Measurements from ENCODE around the gene SIK2.

SIK2 gene

DNA sequence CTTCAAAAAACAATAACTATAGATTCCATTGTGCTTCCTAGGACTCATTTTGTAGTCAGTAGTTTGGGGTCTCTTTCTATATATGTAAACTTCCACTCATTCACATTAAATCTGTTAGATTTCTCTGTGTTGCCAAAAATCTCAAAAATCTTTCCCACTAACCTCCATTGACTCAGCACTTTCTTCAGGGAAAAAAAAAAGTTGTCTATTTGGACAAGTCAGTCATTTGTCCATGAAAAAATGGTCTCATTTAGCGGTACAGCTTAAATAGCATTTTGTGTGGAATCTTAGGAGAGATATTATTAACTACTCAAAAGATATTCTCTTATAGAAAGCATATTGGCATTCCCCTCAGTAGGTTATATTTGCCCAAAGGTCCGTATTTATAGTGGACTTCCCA, 82.0 kb downstream of the SIK2 start:
- Histone ChIP-seq H3K27ac (replicated peaks) (no peak overlapping the region), H3K4me3 (replicated peaks; ENCODE audit: insufficient read depth, low read length) (no peak overlapping the region), H3K27me3 (ENCODE audit: insufficient read depth, poor library complexity, severe bottlenecking) (no peaks in the 10 kb centered on the region)
- TF ChIP-seq GABPA (IDR thresholded peaks at IDR 0.05; ENCODE audit: low read depth) (no peak), POLR2AphosphoS5 (IDR thresholded peaks at IDR 0.05; ENCODE audit: low read depth) (no peak), SPI1 (IDR thresholded peaks at IDR 0.05; ENCODE audit: borderline replicate concordance, low read depth) (no peak)
- TF ChIP-seq, protein P1, sequence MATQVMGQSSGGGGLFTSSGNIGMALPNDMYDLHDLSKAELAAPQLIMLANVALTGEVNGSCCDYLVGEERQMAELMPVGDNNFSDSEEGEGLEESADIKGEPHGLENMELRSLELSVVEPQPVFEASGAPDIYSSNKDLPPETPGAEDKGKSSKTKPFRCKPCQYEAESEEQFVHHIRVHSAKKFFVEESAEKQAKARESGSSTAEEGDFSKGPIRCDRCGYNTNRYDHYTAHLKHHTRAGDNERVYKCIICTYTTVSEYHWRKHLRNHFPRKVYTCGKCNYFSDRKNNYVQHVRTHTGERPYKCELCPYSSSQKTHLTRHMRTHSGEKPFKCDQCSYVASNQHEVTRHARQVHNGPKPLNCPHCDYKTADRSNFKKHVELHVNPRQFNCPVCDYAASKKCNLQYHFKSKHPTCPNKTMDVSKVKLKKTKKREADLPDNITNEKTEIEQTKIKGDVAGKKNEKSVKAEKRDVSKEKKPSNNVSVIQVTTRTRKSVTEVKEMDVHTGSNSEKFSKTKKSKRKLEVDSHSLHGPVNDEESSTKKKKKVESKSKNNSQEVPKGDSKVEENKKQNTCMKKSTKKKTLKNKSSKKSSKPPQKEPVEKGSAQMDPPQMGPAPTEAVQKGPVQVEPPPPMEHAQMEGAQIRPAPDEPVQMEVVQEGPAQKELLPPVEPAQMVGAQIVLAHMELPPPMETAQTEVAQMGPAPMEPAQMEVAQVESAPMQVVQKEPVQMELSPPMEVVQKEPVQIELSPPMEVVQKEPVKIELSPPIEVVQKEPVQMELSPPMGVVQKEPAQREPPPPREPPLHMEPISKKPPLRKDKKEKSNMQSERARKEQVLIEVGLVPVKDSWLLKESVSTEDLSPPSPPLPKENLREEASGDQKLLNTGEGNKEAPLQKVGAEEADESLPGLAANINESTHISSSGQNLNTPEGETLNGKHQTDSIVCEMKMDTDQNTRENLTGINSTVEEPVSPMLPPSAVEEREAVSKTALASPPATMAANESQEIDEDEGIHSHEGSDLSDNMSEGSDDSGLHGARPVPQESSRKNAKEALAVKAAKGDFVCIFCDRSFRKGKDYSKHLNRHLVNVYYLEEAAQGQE (IDR thresholded peaks at IDR 0.05; ENCODE audit: insufficient replicate concordance, low read depth) = no peak
- TF ChIP-seq, protein P2, sequence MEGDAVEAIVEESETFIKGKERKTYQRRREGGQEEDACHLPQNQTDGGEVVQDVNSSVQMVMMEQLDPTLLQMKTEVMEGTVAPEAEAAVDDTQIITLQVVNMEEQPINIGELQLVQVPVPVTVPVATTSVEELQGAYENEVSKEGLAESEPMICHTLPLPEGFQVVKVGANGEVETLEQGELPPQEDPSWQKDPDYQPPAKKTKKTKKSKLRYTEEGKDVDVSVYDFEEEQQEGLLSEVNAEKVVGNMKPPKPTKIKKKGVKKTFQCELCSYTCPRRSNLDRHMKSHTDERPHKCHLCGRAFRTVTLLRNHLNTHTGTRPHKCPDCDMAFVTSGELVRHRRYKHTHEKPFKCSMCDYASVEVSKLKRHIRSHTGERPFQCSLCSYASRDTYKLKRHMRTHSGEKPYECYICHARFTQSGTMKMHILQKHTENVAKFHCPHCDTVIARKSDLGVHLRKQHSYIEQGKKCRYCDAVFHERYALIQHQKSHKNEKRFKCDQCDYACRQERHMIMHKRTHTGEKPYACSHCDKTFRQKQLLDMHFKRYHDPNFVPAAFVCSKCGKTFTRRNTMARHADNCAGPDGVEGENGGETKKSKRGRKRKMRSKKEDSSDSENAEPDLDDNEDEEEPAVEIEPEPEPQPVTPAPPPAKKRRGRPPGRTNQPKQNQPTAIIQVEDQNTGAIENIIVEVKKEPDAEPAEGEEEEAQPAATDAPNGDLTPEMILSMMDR (IDR thresholded peaks at IDR 0.05; ENCODE audit: insufficient read depth, low read length) = no peak
- DNase-seq (ENCODE audit: low read depth in 1 of 2, low spot score in 1 of 2) = no peak

DNA sequence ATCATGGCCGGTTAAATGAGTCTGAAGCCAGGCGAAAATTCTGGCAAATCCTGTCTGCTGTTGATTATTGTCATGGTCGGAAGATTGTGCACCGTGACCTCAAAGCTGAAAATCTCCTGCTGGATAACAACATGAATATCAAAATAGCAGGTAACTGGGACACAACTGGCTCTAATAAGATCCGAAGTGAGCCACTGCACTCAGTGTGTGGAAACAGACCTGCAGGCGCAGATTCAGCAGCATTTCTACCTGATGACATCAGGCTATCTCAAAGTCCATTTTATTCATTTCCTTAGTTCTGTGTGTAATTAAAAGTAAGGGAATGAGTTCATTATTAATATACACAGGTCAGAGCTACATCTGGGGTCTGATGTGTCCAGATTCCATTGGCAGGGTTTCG, 85.8 kb downstream of the SIK2 start:
- TF ChIP-seq, protein P1 (IDR thresholded peaks at IDR 0.05; ENCODE audit: insufficient replicate concordance, low read depth) = no peak
- TF ChIP-seq POLR2AphosphoS5 (IDR thresholded peaks at IDR 0.05; ENCODE audit: low read depth) (no peak), SPI1 (IDR thresholded peaks at IDR 0.05; ENCODE audit: borderline replicate concordance, low read depth) (no peak)
- H3K4me3 ChIP-seq (replicated peaks; ENCODE audit: insufficient read depth, low read length) = no peak overlapping the region
- no peaks in the 10 kb centered on the region for H3K27me3 ChIP-seq (ENCODE audit: insufficient read depth, poor library complexity, severe bottlenecking)
- H3K27ac ChIP-seq (replicated peaks) = no peak overlapping the region
- no peak for DNase-seq (ENCODE audit: low read depth in 1 of 2, low spot score in 1 of 2)

DNA sequence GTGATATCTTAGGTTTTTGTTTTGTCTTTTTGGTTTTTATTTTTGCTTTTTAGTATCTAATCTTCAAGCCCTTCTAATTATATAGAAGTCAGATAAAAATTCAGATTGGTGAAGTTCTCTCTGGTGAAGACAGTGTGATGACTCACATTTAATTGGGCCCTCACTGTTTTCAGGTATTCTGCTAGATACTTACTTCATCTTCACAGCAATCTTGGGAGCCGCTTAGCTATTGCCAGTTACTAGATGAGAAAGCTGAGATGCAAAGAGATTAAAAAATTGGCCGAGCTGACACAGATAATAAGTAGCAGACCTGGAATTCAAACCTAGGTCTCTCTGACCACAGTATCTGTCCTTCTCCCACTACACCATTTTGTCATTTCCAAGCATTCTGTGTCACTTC, 88.9 kb downstream of the SIK2 start:
- TF ChIP-seq, protein P2 (IDR thresholded peaks at IDR 0.05; ENCODE audit: insufficient read depth, low read length) = no peak
- TF ChIP-seq, protein P1 (IDR thresholded peaks at IDR 0.05; ENCODE audit: insufficient replicate concordance, low read depth) = no peak
- TF ChIP-seq POLR2AphosphoS5 (IDR thresholded peaks at IDR 0.05; ENCODE audit: low read depth) = no peak
- no peak for TF ChIP-seq SPI1 (IDR thresholded peaks at IDR 0.05; ENCODE audit: borderline replicate concordance, low read depth)
- TF ChIP-seq GABPA (IDR thresholded peaks at IDR 0.05; ENCODE audit: low read depth) = no peak
- Histone ChIP-seq H3K27me3 (ENCODE audit: insufficient read depth, poor library complexity, severe bottlenecking) (no peaks in the 10 kb centered on the region), H3K4me3 (replicated peaks; ENCODE audit: insufficient read depth, low read length) (no peak overlapping the region), H3K27ac (replicated peaks) (no peak overlapping the region)
- DNase-seq (ENCODE audit: low read depth in 1 of 2, low spot score in 1 of 2) = no peak
